Chondrocyte (in vitro differentiated cells): ENCODE measurements around the gene MEST. TPM values are rescaled to one million over a fixed set of nuclear protein-coding genes. Genes with fewer than 3 reads are reported as not detected.
A peak's percentile ranks its signal among the peaks of the same experiment; 100 is the strongest.

Source experiments
- DNase-seq: peaks from one replicate; pipeline ENCODE4 v3.0.0; 2021; ENCODE audit warnings: mixed read lengths, low spot score
- H3K27ac Mint-ChIP-seq: one replicate; pipeline ENCODE4 v1.8.0; 2021; ENCODE audit warnings: mild to moderate bottlenecking, moderate library complexity, mixed read lengths; ENCODE audit not compliant: unreplicated experiment
- H3K27me3 Mint-ChIP-seq: 2 replicates; pipeline ENCODE4 v1.8.0; 2021; ENCODE audit warnings: low read depth, mixed read lengths
- H3K36me3 Mint-ChIP-seq: 2 replicates; pipeline ENCODE4 v1.8.0; 2021; ENCODE audit warnings: low read depth, mixed read lengths
- H3K4me1 Mint-ChIP-seq: 2 replicates; pipeline ENCODE4 v1.8.0; 2021; ENCODE audit warnings: low read depth, mild to moderate bottlenecking, mixed read lengths
- H3K4me3 Mint-ChIP-seq: one replicate; pipeline ENCODE4 v1.8.0; 2021; ENCODE audit warnings: mild to moderate bottlenecking, moderate library complexity, mixed read lengths; ENCODE audit not compliant: unreplicated experiment
- H3K9me3 Mint-ChIP-seq: 2 replicates; pipeline ENCODE4 v1.8.0; 2021; ENCODE audit warnings: low read depth, mixed read lengths
- CTCF ChIP-seq: fragments of 200-600 bp; sonication (generic); IDR thresholded peaks from 2 replicates; pipeline ENCODE4 v1.5.0; 2021; ENCODE audit warnings: antibody characterized with exemption, mild to moderate bottlenecking, moderate library complexity
- total RNA-seq: library from RNA; stranded (reverse); gene quantifications from 3 replicates; pipeline ENCODE4 v1.2.1, GENCODE V29; 2021

The MEST gene
- total RNA-seq, 1 donor from 2014 or later = 62.1 TPM

GRCh38 chr7:130489140-130489983, 2.5 kb upstream of the MEST start:
- Mint-ChIP-seq H3K4me3 (no peak overlapping the region), H3K27ac (peak overlapping the region; percentile 18), H3K27me3 (no peaks in the 10 kb centered on the region), H3K9me3 (no peaks in the 10 kb centered on the region), H3K4me1 (peaks cover 56% of the 10 kb centered on the region), H3K36me3 (no peaks in the 10 kb centered on the region)
- no peak for DNase-seq
- TF ChIP-seq CTCF = no peak

GRCh38 chr7:130490311-130490791, 1.5 kb upstream of the MEST start:
- peaks cover 59% of the 10 kb centered on the region for H3K4me1 Mint-ChIP-seq
- no peak for DNase-seq
- H3K9me3 Mint-ChIP-seq = no peaks in the 10 kb centered on the region
- no peak for TF ChIP-seq CTCF
- no peaks in the 10 kb centered on the region for H3K36me3 Mint-ChIP-seq
- H3K27me3 Mint-ChIP-seq = no peaks in the 10 kb centered on the region
- no peak overlapping the region for H3K27ac Mint-ChIP-seq
- peak overlapping the region; percentile 77 for H3K4me3 Mint-ChIP-seq

GRCh38 chr7:130490888-130491804, 739 bp upstream of the MEST start:
- Mint-ChIP-seq H3K36me3 (no peaks in the 10 kb centered on the region), H3K9me3 (no peaks in the 10 kb centered on the region), H3K4me1 (peaks cover 51% of the 10 kb centered on the region), H3K4me3 (peak overlapping the region; percentile 77), H3K27ac (peak overlapping the region; percentile 93), H3K27me3 (no peaks in the 10 kb centered on the region)
- peak; percentile 86 for TF ChIP-seq CTCF
- DNase-seq = no peak

GRCh38 chr7:130492523-130493274, 814 bp downstream of the MEST start:
- no peak for DNase-seq
- H3K4me1 Mint-ChIP-seq = peaks cover 45% of the 10 kb centered on the region
- peaks cover 1% of the 10 kb centered on the region for H3K36me3 Mint-ChIP-seq
- H3K27me3 Mint-ChIP-seq = no peaks in the 10 kb centered on the region
- H3K9me3 Mint-ChIP-seq = no peaks in the 10 kb centered on the region
- peak overlapping the region; percentile 91 for H3K27ac Mint-ChIP-seq
- peak overlapping the region; percentile 83 for H3K4me3 Mint-ChIP-seq
- peak; percentile 11 for TF ChIP-seq CTCF
